ENCODE results near the gene TIMM44.
"Not testable (repeated sequence)": the region's sequence is repeated elsewhere in the genome, so short reads cannot be mapped to it uniquely, and the experiment has no call there.

Gene TIMM44

DNA sequence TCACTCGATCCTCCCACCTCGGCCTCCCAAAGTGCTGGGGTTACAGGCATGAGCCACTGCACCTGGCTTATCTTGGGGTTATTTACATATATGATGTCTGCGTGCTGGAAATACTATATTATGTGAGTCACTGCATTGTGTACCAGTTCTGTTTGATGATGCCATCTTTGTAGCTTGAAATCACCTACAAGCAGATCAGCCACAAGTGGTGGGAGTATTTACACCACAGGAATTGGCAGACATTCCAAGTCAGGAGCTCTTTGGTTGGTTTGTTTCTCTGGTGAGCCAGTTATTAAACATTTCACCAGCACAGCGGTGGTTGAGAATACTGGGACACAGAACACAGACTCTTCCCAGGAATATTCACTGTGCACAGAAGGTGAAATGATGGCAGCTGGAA, 4.5 kb upstream of the TIMM44 start:
- no peak for DNase-seq (ENCODE audit: low read depth)

DNA sequence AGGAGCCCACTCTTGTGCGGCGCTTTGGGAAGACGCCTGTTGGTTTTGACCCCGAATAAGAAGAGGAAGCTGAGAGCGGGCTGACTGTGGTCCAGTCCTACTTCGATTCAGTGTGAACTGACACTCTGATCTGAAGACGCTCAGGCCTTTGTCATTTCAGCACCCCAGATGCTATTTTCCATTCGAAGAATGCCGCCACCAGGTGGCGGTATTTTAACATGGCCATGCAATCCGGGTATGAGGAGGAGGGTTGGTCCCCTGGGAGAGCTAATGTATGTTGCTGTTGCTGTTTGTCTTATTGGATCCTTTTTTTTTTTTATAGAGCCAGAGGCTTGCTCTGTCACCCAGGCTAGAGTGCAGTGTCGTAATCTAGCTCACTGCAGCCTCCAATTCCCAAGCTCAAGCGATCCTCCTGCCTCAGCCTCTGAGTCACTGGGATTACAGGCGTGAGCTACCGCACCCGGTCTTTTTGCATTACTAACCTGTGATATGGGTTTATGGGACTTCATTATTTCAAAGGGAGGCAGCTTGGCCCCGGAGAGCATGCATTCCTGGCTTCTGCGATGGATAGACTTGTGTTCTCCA, 803 bp upstream of the TIMM44 start:
- DNase-seq (ENCODE audit: low read depth) = peak; percentile 82

DNA sequence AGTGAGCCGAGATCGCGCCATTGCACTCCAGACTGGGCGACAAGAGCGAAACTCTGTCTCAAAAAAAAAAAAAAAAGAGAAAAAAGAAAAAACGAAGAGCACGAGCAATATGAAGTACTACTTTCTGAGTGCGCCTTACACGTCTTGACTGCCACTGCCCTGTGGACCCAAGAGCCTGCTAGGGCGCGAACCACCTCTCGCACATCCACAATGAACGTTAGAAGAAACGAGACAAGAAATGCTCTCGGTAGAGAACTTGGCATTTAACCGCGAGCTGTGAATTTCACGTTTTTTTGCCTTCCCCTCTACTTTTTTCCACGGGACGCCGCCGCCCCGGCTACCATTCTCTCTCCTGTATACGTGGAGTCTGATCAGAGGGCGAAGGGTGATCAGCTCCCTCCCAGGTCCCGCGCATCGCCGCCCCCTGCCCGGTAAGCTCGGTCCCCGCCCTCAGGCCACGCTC, 454 bp downstream of the TIMM44 start:
- no peak for DNase-seq (ENCODE audit: low read depth)

DNA sequence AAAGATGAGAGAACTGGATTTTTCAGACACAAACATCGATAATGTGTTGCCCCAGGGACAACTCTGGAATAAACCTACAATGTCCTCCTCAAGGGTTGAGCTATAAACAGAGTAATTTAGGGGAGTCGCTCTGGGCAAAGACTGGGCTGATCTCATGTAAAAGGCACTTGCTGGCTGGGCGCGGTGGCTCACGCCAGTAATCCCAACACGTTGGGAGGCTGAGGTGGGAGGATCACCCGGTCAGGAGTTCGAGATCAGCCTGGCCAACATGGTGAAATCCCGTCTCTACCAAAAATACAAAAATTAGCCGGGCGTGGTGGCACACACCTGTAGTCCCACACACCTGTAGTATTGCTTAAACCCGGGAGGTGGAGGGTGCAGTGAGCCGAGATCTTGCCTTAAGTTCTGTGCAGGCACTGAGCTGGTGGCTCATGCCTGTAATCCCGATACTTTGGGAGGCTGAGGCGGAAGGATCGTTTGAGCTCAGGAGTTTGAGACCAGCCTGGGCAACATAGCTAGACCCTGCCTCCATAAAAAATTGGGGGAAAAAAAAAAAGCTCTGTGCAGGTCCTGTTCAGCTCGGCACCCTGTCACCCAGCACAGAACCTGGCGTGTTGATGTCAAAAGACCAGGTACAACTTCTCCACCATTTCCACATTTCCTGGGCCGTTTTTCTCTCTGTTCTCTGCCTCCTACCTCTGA, 1.4 kb downstream of the TIMM44 start:
- no peak for DNase-seq (ENCODE audit: low read depth)

DNA sequence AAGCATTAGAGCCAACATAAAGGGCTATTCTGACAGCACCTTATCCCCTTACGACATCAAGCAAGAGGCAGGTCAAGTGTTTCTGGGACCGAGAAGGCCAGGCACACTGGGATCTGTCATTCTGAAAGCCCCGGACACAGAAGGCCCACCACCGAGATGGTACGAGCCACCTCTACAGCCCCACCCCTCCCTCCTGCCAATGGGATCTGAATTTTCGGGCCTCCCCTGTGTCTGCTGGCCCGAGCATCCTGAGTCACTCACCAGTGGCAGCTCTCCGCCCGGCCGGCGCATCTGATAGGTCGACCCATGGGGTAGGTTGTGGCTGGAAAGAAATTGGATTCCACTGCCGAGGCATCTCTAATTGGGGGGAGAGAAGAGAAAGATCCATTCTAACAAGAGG, 2.6 kb downstream of the TIMM44 start:
- no peak for DNase-seq (ENCODE audit: low read depth)

DNA sequence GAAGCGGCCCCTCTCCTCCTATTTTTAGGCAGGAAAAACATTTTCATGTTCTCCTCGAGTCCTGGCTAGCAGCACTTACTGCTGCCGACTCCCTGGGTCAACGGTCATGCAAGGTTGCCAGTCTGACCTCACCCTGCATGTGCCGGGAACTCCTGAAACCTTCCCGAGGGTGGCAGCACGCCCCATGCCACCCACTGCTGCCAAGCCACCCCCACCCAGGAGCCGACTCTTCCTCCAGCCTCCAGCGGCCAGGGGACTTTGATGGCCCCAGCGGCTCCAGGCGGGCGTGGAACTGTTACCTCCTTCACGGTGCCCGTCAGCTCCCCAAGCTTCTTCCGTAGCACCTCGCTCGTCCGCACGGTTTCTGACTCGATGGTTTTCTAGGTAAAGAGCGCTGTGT, 8.7 kb downstream of the TIMM44 start:
- no peak for DNase-seq (ENCODE audit: low read depth)

DNA sequence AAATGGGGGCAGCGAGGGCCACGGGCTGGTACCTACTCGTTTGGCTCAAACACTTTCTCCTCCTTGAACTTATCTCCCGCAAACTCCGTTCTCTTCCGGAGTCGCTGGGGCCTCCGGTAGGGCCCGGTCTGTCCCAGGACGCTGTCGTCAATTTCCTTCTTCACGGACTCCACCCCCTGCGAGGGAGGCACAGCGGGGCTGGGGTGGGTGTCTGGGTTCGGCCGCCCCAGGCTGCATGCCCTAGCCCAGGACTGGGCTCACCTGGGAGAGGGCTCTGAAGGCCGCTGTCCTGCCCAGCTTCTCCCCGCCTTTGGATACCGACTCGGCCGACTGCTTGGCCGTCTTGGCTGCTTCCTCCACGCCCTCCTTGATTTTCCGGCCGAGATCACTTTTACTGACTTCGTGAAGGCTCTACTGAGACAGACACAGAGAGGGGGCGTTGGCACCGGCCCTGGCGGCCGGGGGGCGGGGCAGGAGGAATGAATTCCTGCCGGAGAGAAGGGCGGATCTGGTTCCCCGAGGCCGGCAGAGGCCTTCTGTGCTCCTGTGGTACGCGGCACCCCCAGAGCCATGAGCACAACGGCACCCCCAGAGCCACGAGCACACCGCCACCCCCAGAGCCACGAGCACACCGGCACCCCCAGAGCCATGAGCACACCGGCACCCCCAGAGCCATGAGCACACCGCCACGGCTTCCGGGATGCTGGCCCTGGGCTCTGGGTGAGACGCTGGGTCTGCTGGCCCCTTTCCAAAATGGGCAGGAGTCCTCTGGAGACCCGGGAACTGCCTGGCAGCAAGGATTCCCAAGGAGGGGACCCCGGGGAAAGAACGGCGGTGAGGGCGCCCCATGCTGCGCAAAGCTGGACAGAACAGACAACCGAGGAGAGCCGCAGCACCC, 9.4 kb downstream of the TIMM44 start:
- no peak for DNase-seq (ENCODE audit: low read depth)

DNA sequence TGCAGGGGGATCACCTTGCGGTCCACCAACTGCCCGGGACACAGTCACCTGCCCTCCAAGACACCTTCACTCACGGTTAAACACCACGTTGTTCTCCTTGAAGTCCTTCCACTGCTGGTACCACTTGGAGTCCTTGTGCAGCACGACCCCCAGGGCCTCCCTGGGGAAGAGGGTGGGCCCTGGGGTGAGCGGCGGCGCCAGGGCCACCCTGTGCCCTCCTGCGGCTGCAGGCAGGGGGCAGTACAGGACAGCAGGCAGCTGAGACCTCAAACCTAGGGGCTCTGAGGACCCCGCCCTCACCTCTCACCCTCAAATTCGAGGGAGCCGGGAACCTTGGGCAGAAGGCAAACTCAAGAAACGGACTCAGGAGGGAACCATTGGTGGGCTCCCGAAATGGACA, 10.1 kb downstream of the TIMM44 start:
- DNase-seq (ENCODE audit: low read depth) = no peak

DNA sequence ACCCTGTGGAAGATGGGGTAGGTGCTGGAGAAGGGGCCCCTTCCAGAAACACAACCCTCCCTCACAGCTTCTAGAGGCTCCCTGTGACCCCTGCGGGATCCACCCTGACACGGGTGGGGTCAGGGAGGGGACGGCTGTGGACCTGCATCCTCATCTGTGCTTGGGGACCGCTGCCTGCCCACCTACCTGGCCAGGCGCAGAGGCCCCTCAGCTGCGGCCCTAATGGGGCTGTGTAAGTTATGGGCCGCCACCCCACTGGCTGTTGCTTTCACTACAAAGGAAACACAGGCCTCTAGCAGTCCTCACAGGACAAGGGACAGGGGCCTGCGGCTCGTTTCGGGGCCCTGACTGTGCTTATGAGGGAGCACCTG, 10.6 kb downstream of the TIMM44 start:
- DNase-seq (ENCODE audit: low read depth) = no peak

DNA sequence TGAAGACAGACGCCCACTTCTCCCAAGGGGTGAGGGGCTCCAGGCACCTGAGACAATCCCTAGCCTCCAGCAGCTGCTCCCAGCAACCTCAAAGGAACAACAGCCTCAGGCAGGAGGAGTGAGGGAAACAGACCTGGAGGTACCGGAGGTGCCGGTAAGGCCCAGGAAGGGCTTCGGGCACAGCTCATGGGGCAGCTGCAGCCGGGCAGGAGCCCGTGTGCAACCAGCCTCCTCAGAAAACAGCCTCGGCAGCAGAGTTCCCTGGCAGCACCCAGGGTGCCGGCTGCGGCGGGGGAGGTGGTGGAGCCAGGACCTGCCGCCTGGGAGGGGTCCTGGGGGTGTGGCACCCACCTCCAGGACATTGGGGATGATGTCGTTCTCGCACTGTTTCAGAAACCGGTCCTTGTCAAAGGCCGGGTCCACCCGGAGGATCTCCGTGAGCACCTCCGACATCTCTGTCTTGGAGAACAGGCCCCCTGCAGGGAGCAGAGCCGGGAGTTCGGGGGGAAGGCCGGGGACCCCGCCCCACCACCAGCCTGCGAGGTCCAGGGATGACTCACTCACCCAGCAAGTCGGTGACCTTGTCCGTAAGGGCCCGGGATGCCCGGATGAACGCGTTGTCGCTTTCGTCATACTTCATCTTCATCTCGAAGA, 11.1 kb downstream of the TIMM44 start:
- DNase-seq (ENCODE audit: low read depth) = no peak

DNA sequence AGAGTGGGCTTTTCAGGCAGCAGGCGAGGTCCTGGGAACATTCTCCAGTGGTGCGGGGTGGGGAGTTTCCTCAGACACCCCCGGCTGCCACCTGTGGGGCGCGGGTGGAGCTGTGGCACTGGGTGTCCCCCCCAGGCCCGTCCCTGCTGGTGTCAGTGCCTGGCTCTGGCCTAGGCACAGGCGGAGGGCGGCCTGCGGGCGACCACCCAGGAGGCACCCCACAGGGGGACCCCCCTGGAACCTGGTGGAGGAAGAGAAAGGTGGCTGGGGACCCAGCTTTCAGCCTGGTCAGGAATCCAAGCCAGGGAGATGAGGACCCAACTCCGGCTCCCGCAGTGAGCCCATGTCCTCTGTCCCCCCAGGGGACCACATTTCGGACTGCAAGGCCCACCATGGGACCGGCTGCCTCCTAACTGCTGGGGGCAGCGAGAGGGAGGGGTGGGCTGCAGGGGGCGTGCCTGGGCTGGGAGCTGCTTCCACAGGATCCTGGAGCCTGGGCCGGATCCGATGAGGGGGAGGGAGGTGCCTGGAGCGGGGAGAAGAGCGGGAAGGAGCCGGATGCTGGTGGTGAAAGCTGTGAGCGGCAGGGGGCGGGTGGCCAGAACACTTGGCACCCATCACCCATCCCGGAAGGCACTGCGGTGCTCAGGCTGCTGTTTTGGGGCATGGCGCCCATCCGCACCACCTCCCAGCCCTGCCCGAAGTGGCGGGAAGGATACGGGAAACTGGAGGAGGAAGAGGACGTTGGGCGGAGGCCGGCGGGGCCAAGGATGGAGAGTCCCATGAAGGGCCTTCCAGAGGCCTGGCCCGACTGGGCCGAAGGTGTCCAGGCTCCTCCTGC, 12.0 kb downstream of the TIMM44 start:
- no peak for DNase-seq (ENCODE audit: low read depth)

DNA sequence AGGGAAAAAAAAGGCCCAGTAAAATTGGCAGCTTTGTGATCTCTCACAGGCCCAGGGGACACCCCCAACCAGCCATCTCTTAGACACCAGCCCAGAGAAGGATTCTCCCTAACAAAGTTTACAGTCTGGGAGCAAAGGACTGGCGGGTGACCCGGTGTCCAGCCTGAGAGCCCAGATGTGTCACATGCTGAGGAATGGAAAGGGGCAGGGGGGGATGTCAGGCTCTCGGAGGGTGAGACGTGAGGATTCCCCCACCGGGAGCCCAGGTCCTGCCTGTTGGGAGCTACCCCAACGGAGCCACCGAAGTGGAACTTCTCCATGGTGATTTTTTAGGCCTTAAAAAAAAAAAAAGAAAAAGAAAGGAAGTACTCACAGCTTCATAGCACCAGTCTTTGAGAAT, 12.7 kb downstream of the TIMM44 start:
- DNase-seq (ENCODE audit: low read depth) = no peak

DNA sequence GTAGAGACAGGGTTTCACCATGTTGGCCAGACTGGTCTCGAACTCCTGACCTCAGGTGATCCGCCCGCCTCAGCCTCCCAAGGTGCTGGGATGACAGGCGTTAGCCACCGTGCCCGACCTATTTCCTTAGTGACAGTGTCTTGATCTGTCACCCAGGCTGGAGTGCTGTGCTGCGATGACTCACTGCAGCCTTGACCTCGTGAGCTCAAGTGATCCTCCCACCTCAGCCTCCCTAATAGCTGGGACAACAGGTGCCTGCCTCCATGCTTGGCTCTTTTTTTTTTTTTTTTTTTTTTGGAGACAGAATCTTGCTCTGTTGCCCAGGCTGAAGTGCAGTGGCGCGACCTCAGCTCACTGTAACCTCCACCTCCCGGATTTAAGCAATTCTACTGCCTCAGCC, 13.4 kb downstream of the TIMM44 start:
- not testable (repeated sequence) for DNase-seq (ENCODE audit: low read depth)

DNA sequence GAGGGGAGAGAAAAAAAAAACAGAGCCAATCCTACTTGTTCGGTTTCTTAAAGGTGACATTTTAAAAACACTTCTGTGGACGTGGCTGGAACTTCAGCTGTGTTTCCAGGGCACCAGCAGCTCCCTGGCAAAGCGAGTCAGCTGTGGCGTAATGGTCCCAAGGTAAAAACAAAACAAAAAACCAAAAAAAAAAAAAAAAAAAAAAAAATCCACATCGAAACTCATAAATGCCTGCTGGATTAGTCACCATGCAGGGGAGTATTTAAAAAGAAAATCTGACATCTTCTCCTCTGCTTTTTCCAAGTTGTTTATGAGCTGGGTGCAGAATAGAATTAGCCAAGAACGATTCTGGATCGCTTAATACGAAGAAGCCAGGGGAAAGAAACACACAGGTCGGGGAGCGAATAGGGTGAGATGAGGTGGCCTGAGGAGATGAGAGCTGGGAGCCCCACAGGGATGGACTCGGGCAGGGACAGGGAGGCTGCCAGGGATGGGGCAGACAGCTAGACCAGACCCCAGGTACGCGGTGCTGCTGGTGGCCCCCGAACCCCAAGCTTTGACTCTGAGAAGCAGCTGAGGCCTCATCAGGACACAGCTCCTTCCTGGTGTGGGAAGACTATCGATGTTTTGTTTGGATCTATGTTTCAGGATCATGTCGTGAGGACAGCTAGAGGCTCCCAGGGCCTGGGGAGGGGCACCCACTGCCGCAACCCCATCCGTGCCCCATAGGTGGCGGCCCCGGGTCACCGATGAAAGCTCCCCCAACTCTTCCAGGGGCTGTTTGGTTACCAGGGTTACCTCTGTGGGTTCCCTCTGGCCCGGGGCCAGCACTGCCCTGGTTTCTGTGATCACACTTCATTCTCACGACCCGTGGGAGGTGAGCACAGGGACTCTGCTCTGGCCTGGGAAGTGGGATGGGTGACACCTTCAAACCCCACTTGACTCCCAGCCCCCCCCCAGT, 14.4 kb downstream of the TIMM44 start:
- DNase-seq (ENCODE audit: low read depth) = peak; percentile 51

DNA sequence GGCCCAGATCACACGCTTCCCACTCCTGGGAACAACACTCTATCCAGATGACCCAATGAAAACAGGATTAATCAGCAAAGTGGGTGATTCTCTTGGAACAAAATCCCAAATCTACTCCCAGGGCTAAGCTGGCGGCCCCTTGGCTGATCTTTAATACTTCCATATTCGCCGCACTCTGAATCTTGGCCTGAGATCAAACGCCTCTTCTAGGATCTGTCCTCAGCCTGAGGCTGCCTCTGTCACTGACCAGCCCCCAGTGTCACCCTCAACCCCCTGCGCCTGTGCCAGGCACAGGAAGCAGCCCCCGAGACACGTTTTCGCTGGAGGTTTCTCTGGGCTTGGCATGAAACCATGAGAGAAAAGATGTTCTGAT, 15.1 kb downstream of the TIMM44 start:
- DNase-seq (ENCODE audit: low read depth) = no peak

DNA sequence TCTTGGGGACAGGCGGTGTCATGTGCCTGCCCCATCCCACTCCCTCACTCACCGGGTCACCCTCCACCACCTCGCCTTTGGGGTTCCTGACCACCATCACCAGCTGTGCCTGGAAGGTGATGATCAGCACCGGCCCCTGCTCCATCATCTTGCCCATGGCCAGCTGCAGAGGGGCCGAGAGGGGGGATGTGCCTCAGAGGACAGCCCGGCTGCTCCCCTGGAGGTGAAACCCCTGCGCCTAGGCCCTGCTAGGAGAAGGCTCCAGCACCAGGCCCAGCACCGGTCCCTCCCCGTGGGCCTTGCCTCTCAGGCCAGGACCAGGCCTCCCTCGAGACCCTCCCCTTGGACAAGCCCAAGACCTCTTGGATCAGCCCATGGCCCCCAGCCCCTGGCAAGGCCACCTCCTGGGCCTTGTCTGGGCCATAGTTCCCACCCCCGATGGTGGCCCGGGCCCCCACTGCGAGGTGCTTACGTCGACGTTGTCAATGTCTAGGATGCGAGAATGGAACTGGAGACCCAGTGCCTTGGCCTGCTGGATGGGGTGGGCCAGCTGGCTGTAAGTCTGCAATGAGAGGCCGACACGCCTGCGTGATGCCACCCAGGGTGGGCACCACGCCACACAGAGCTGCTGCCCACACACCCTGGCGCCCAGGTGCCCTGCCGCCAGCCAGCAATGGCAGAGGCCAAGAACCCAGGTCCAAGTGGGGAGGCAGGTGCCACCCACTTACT, 15.7 kb downstream of the TIMM44 start:
- DNase-seq (ENCODE audit: low read depth) = no peak

DNA sequence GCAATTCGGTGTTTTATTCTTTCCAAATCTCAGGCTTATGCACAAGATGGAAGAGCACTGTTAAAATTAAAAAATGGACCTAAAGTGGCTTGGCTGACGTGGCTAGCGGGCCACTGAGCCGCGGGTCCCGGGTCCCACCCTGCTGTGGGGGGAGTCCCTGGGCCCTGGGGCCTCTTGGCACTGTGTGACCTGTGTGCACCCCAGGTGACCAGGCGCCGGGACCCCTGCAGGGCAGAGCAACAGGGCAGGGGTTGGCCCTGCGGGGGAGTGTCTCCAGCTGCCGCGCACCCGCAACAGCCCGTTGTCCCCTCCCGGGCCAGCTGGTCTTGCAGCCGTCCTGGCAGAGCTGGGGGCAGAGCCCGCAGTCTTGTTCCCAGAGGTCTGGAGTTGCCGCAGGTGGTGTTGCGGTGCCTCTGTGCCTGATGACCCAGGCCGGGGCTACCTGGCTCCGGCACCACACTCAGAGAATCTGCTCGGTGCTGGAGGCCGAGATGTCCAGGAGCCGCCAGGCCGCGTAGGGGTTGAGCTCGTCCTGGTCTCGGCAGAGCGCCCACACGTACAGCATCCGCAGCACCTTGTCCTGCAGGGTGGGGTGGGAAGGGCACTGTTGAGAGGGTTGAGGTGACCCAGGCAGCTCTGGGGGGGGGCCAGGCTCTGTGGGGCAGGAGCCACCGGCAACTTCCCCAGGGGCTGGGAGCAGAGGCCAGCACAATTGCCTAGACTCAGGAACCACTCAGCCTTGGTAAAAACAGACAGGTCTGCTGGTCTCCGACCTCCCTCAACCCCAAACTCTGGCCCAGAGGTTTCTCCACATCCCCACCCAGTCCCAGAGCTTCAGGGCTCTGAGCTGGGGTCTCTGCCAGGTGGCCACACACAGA, 16.5 kb downstream of the TIMM44 start:
- DNase-seq (ENCODE audit: low read depth) = no peak

DNA sequence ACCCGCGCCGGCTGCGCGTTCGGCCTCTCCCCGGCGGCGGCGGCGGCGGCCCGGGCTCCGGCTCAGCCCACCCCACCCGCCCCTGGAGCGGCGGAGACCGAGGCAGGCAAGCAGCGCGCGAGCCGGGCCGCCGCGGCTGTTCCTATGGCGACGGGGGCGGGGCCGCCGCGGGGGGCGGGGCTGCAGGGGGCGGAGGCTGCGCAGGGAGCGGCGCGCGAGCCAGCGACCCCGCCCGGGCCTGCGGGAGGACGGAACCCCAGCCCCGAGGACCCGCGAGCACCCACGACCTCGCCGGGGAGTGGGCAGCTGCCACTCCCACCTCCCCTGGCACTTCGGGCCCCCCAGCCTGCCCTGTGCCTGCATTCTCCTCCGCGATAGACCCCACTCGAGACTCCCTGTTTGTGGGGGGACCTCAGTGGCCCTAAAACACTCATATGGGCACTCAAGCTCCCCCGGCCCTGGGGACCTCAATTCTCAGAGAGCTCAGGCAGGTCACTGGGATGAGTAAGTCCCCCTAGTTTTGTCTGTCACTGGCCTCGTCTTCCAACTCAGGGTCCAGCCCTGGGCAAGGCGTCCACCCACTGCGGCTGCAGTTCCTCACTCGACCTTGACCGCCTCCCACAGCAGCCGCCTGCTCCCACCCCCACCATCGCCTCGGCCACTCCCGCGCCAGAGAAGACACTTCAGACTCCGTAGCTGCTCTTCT, 17.3 kb downstream of the TIMM44 start, which contains the start of gene CTXN1:
Gene CTXN1 (minus strand): TSS at position 115 of the 706 bp plus-strand sequence. CDS start 597 bp downstream, outside the sequence.
- peak; percentile 59 for DNase-seq (ENCODE audit: low read depth)

Data from stimulated activated CD8-positive, alpha-beta memory T cell treated with anti-CD3 and anti-CD28 coated beads, Interleukin-12 subunit alpha, Interleukin-12 subunit beta, amount 100 ng/mL, for 1 hour (primary cell).